NT2/D1 (cell line): ENCODE measurements around the gene ZNF683.
A peak's percentile ranks its signal among the peaks of the same experiment; 100 is the strongest.

Source experiments
- DNase-seq: peaks from one replicate; pipeline ENCODE4 v3.0.0-alpha.2; 2011; ENCODE audit warnings: low read depth, low spot score
- H3K27me3 ChIP-seq: 2 replicates; pipeline ENCODE4 v1.6.0; 2011; ENCODE audit warnings: mild to moderate bottlenecking; ENCODE audit not compliant: insufficient read length, insufficient read depth
- H3K36me3 ChIP-seq: 2 replicates; pipeline ENCODE4 v1.6.1; 2011; ENCODE audit warnings: mild to moderate bottlenecking, low read length, mixed read lengths; ENCODE audit not compliant: insufficient read depth, insufficient read length
- H3K4me1 ChIP-seq: 2 replicates; pipeline ENCODE4 v1.5.1; 2011; ENCODE audit not compliant: insufficient read depth, insufficient read length
- H3K4me3 ChIP-seq: 2 replicates; pipeline ENCODE4 v1.5.1; 2011; ENCODE audit warnings: low read depth; ENCODE audit not compliant: insufficient read length
- H3K9ac ChIP-seq: 2 replicates; pipeline ENCODE4 v1.6.0; 2011; ENCODE audit warnings: low read depth; ENCODE audit not compliant: insufficient read length
- H3K9me3 ChIP-seq: 2 replicates; pipeline ENCODE4 v1.5.1; 2011; ENCODE audit warnings: mild to moderate bottlenecking, low read length; ENCODE audit not compliant: insufficient read depth
- SUZ12 ChIP-seq: IDR thresholded peaks from 2 replicates; pipeline ENCODE4 v1.6.1; 2011; ENCODE audit not compliant: insufficient read length, insufficient read depth; ENCODE audit errors: extremely low read depth
- YY1 ChIP-seq: IDR thresholded peaks from 2 replicates; pipeline ENCODE4 v1.6.1; 2011; ENCODE audit not compliant: insufficient read length, insufficient read depth
- ZNF274 ChIP-seq: IDR thresholded peaks from 2 replicates; pipeline ENCODE4 v1.6.1; 2011; ENCODE audit warnings: mild to moderate bottlenecking, low read depth, low read length

Gene ZNF683

DNA sequence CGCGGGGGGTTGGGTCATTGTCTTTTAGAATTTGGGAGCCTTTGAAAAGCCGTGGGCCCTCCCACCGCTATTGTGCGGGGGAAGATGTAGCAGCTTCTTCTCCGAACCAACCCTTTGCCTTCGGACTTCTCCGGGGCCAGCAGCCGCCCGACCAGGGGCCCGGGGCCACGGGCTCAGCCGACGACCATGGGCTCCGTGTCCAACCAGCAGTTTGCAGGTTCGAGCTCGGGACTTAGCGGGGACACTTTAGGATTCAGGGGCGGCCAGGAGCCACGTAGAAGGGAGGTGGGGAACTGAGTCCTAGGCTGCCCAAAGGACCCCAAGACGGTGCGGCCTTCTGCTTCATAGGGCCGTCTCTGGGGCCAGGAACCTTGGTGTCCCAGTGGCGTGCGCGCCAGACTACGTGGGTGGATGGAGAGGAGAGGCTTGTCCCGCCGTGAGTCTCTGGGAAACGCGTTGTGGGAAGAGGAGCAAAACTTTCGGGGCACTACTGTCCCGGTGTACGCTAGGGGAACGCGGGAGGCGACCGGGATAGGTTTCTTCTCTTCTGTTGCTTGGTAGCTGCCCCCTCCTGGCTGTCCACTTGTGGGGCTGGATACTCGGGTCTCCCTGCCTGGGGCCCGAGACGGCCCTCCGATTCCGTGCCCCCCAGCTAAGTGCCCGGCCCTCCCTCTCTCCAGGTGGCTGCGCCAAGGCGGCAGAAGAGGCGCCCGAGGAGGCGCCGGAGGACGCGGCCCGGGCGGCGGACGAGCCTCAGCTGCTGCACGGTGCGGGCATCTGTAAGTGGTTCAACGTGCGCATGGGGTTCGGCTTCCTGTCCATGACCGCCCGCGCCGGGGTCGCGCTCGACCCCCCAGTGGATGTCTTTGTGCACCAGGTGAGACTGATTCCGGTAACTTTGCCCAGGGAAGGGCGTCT is 38.4 kb upstream of the ZNF683 start, which contains the start of gene LIN28A:
LIN28A (plus strand) TSS at position 112 of the 918 bp plus-strand sequence; CDS start at position 187, 75 bp downstream.
- peaks cover 11% of the 10 kb centered on the region for H3K27me3 ChIP-seq
- no peaks in the 10 kb centered on the region for H3K9me3 ChIP-seq
- peaks cover 45% of the 10 kb centered on the region for H3K36me3 ChIP-seq
- H3K4me1 ChIP-seq, result peaks cover 5% of the 10 kb centered on the region
- TF ChIP-seq ZNF274 (no peak), YY1 (no peak), SUZ12 (no peak)
- H3K9ac ChIP-seq, result peak within 1 kb of the TSS; percentile 100
- H3K4me3 ChIP-seq, result peak within 1 kb of the TSS; percentile 100
- DNase-seq, result peak; percentile 20

DNA sequence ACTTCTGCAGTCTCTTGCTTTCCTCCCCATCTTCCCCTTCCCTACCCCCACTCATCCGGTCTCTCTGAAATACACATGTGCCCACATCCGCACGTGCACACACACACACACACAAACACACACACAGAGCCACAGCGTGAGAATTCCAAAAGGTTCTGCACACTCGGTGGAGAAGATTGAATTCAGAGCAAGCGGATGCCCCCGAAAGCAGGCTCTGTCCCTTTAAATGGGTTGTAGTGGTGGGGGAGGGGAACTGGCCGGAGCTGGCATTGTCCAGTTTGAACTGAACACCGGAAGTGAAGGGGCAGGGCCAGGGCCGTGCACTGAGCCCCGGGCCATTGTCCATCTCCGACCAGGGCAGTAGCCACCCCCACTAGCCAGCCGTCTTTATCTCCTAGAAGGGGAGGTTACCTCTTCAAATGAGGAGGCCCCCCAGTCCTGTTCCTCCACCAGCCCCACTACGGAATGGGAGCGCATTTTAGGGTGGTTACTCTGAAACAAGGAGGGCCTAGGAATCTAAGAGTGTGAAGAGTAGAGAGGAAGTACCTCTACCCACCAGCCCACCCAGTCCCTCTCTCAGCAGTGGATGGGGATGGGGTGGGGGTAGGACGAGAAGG is 36.7 kb upstream of the ZNF683 start:
- Histone ChIP-seq H3K27me3 (peaks cover 11% of the 10 kb centered on the region), H3K4me1 (peaks cover 3% of the 10 kb centered on the region), H3K36me3 (peaks cover 30% of the 10 kb centered on the region), H3K9ac (peak overlapping the region; percentile 73), H3K9me3 (no peaks in the 10 kb centered on the region), H3K4me3 (peak overlapping the region; percentile 52)
- DNase-seq, result peak; percentile 23
- TF ChIP-seq YY1 (no peak), SUZ12 (no peak), ZNF274 (no peak)

DNA sequence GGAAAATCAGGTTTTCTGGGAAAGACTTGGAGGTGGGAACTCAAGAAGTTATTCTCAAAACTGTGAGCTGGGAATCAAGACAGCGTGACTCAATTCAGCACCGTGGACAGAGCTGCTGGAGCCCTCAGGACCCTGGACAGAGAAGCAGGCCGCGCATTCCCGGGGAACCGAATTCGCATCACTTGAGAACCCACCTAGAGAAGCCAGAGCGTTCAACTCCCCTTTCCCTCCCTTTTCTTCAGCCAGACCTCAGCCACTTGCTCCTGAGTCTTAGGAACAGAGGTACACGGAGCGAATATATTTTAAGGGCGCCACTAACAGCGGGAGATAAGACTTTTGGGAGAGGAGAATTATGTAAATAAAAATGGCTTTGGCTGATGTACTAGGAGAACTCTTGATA is 36.1 kb upstream of the ZNF683 start:
- Histone ChIP-seq H3K36me3 (peaks cover 23% of the 10 kb centered on the region), H3K9ac (no peak overlapping the region), H3K4me3 (peak overlapping the region; percentile 52), H3K27me3 (peaks cover 11% of the 10 kb centered on the region), H3K4me1 (peaks cover 3% of the 10 kb centered on the region), H3K9me3 (no peaks in the 10 kb centered on the region)
- TF ChIP-seq ZNF274 (no peak), SUZ12 (no peak), YY1 (no peak)
- DNase-seq, result peak; percentile 91

DNA sequence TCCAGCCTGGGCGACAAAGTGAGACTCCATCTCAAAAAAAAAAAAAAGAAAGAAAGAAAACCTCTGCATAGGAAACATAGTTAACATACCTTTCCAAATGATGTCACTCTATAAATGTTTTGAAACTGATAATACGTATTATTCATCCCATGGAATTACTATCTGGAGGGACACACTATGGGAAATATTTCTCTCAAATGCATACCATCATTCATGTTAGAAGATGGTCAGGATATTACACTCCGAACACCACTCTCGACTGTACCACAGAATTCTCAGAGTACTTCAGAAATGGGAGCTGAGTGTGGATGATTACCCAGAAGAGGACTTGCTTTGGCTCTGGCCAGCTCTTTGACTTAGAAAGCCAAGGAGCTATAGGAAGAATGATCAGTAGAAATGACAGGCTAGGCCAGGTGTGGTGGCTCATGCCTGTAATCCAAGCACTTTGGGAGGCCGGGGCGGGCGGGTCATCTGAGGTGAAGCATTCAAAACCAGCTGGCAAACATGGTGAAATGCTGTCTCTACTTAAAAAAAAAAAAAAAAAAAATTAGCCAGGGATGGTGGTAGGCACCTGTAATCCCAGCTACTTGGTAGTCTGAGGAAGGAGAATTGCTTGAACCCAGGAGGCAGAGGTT is 32.8 kb upstream of the ZNF683 start:
- no peak for TF ChIP-seq SUZ12
- no peak for TF ChIP-seq YY1
- no peak for TF ChIP-seq ZNF274
- Histone ChIP-seq H3K4me1 (peaks cover 3% of the 10 kb centered on the region), H3K36me3 (no peaks in the 10 kb centered on the region), H3K4me3 (no peak overlapping the region), H3K9ac (no peak overlapping the region), H3K27me3 (peaks cover 11% of the 10 kb centered on the region), H3K9me3 (no peaks in the 10 kb centered on the region)
- DNase-seq, result no peak

DNA sequence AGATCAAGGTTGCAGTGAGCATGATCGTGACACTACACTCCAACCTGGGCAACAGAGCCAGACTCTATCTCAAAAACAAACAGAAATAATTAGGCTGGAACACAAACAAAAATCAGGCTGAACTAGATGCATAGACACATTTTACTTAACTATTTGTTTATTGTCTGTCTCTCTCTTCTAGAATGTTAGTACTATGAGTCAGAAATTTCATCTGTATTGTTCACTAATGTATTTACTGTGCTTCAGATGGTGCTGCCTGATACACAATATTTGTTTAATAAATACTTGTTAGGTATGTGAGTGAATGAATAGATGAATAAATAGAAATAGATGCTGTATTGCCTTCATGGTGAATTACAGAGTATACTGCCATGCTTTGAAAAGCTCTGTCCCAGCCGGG is 32.1 kb upstream of the ZNF683 start:
- Histone ChIP-seq H3K9ac (no peak overlapping the region), H3K4me3 (no peak overlapping the region), H3K9me3 (no peaks in the 10 kb centered on the region), H3K36me3 (no peaks in the 10 kb centered on the region), H3K27me3 (peaks cover 11% of the 10 kb centered on the region), H3K4me1 (peaks cover 2% of the 10 kb centered on the region)
- DNase-seq, result no peak
- TF ChIP-seq SUZ12, result no peak
- no peak for TF ChIP-seq ZNF274

DNA sequence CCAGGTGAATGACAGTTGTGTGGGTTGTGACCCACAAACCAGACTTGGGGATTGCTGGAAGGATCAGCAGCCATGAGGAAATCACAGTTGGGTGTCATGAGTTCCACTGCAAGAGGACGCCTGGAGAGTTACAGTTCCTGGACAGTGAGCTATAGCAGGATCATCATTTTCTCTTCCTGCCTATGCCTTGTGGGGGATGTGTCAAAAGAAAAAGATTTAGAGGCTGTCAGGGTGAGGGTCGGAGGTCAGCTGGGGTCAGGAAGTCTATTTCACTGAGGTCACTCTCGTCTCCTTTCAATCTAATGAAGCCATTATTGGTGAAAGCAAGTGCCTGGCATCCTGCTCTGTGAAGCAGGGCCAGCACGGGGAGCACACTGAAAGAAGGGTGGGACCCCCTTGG is 31.1 kb upstream of the ZNF683 start:
- H3K4me3 ChIP-seq, result no peak overlapping the region
- peaks cover 1% of the 10 kb centered on the region for H3K27me3 ChIP-seq
- TF ChIP-seq ZNF274 (no peak), SUZ12 (no peak), YY1 (no peak)
- no peaks in the 10 kb centered on the region for H3K4me1 ChIP-seq
- no peaks in the 10 kb centered on the region for H3K36me3 ChIP-seq
- no peak overlapping the region for H3K9ac ChIP-seq
- DNase-seq, result no peak
- H3K9me3 ChIP-seq, result no peaks in the 10 kb centered on the region

DNA sequence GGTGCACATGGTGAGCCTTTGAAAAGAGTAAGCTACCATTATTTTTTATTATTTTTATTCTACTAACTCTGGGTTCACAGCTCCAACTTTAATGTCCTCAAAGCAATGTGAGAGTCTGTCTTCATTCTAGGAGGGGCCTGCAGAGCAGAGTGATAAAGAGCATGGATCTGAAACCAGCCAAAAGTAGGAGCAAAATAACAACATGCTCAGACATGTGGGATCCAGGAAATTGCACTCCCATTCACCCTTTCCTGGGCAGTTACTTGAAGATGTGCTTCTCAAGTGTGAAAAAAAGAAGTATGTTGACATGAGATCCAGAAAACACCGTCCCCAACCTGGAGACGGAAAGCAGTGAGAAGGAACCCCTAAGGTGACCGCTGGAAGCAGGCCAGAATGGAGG is 29.3 kb upstream of the ZNF683 start:
- no peak overlapping the region for H3K4me3 ChIP-seq
- TF ChIP-seq YY1, result no peak
- no peak for TF ChIP-seq SUZ12
- TF ChIP-seq ZNF274, result no peak
- H3K4me1 ChIP-seq, result no peaks in the 10 kb centered on the region
- no peaks in the 10 kb centered on the region for H3K9me3 ChIP-seq
- H3K36me3 ChIP-seq, result no peaks in the 10 kb centered on the region
- no peak for DNase-seq
- H3K27me3 ChIP-seq, result no peaks in the 10 kb centered on the region
- H3K9ac ChIP-seq, result no peak overlapping the region
